Suprapubic skin (tissue), 4 donors: ENCODE data around the gene MTSS2. TPM values are rescaled to one million over a fixed set of nuclear protein-coding genes. Genes with fewer than 3 reads are reported as not detected.
A peak's percentile ranks its signal among the peaks of the same experiment; 100 is the strongest.

Experiments
- DNase-seq, 2 donors: peaks; one replicate each; pipeline ENCODE4 v3.0.0-alpha.2; 2019; ENCODE audit warnings: low spot score in 2 of 2
- H3K27ac ChIP-seq: fragments of 200-600 bp; sonication (generic); one replicate; pipeline ENCODE4 v1.5.1; 2019
- H3K27me3 ChIP-seq: fragments of 200-600 bp; sonication (generic); one replicate; pipeline ENCODE4 v1.5.1; 2019
- H3K36me3 ChIP-seq: fragments of 200-600 bp; sonication (generic); one replicate; pipeline ENCODE4 v1.5.1; 2019
- H3K4me1 ChIP-seq: fragments of 200-600 bp; sonication (generic); one replicate; pipeline ENCODE4 v1.5.1; 2019
- H3K4me3 ChIP-seq: fragments of 200-600 bp; sonication (generic); one replicate; pipeline ENCODE4 v1.5.1; 2019; ENCODE audit warnings: mild to moderate bottlenecking
- H3K9me3 ChIP-seq: fragments of 200-600 bp; sonication (generic); one replicate; pipeline ENCODE4 v1.5.1; 2019
- CTCF ChIP-seq, 2 donors: fragments of 200-600 bp in 1 of 2; fragments of 450-650 bp in 1 of 2; sonication (generic) in 1 of 2; IDR thresholded peaks; one replicate each; pipeline ENCODE4 v1.5.1; 2016 to 2019; ENCODE audit warnings: antibody characterized with exemption in 2 of 2, mild to moderate bottlenecking in 1 of 2, moderate library complexity in 1 of 2
- EP300 ChIP-seq: sonication (generic); formaldehyde crosslinking; IDR thresholded peaks from one replicate; pipeline ENCODE4 v1.6.1; 2017; ENCODE audit warnings: antibody characterized with exemption
- POLR2A ChIP-seq, 2 donors: fragments of 450-650 bp; IDR thresholded peaks; one replicate each; pipeline ENCODE4 v1.6.1; 2017; ENCODE audit warnings: antibody characterized with exemption in 2 of 2, mild to moderate bottlenecking in 2 of 2, moderate library complexity in 2 of 2
- POLR2AphosphoS5 ChIP-seq, 3 donors: sonication (generic); formaldehyde crosslinking; IDR thresholded peaks; one replicate each; pipeline ENCODE4 v1.6.1; 2017; ENCODE audit warnings: antibody characterized with exemption in 3 of 3
- WGBS: methylation state at CpG from one replicate; pipeline ENCODE4 v1.1.5; 2018; 5-methylcytosine and 5-hydroxymethylcytosine counted together
- total RNA-seq, 4 donors: library from RNA; depleted of rRNA; stranded (reverse); fragments of >200 nt; gene quantifications; one replicate each; pipeline ENCODE4 v1.1.0, GENCODE V29; 2016

MTSS2 gene
- total RNA-seq, 4 donors from 2014 or later = 30.1 to 58.7 (median 42.6) TPM

- DNase-seq = no peak
These were observed 1.3 kb upstream of the MTSS2 start for GRCh38 chr16:70687102-70687511.

GRCh38 chr16:70686376-70687101 is 686 bp upstream of the MTSS2 start:
- TF ChIP-seq POLR2A (IDR thresholded peaks at IDR 0.05) (no peak), CTCF (IDR thresholded peaks at IDR 0.05) (no peak), EP300 (no peak), POLR2AphosphoS5 (IDR thresholded peaks at IDR 0.05) (no peak)
- Histone ChIP-seq H3K36me3 (no peaks in the 10 kb centered on the region), H3K27ac (peak overlapping the region; percentile 91), H3K4me1 (peaks cover 94% of the 10 kb centered on the region), H3K4me3 (peak overlapping the region; percentile 85), H3K27me3 (no peaks in the 10 kb centered on the region), H3K9me3 (no peaks in the 10 kb centered on the region)
- WGBS = 53% methylated on average over 3 of the region's 29 CpGs
- DNase-seq = no peak

More at GRCh38 chr16:70687102-70687511, 1.3 kb upstream of the MTSS2 start:
- Histone ChIP-seq H3K27me3 (no peaks in the 10 kb centered on the region), H3K27ac (peak overlapping the region; percentile 91), H3K9me3 (no peaks in the 10 kb centered on the region), H3K36me3 (no peaks in the 10 kb centered on the region), H3K4me1 (peaks cover 94% of the 10 kb centered on the region), H3K4me3 (no peak overlapping the region)
- 33% methylated on average over 5 of the region's 5 CpGs for WGBS
- TF ChIP-seq POLR2AphosphoS5 (IDR thresholded peaks at IDR 0.05) (no peak), POLR2A (IDR thresholded peaks at IDR 0.05) (no peak), CTCF (IDR thresholded peaks at IDR 0.05) (no peak), EP300 (no peak)

- 3% methylated on average over 18 of the region's 90 CpGs for WGBS
- Histone ChIP-seq H3K4me3 (peak overlapping the region; percentile 85), H3K4me1 (peaks cover 94% of the 10 kb centered on the region), H3K27ac (peak overlapping the region; percentile 91), H3K36me3 (peaks cover 2% of the 10 kb centered on the region), H3K9me3 (no peaks in the 10 kb centered on the region), H3K27me3 (no peaks in the 10 kb centered on the region)
- no peak for DNase-seq
- TF ChIP-seq CTCF (IDR thresholded peaks at IDR 0.05) = no peak
- TF ChIP-seq EP300 = no peak
- TF ChIP-seq POLR2A (IDR thresholded peaks at IDR 0.05) = no peak
- no peak for TF ChIP-seq POLR2AphosphoS5 (IDR thresholded peaks at IDR 0.05)
These were observed 554 bp downstream of the MTSS2 start for GRCh38 chr16:70685061-70685937.

- Histone ChIP-seq H3K27me3 (no peaks in the 10 kb centered on the region), H3K9me3 (no peaks in the 10 kb centered on the region), H3K4me1 (peaks cover 89% of the 10 kb centered on the region), H3K27ac (peak overlapping the region; percentile 91), H3K4me3 (peak overlapping the region; percentile 85), H3K36me3 (peaks cover 11% of the 10 kb centered on the region)
- WGBS = 29% methylated on average over 2 of the region's 14 CpGs
- no peak for DNase-seq
- TF ChIP-seq EP300 (no peak), CTCF (IDR thresholded peaks at IDR 0.05) (no peak)
These were observed 1.4 kb downstream of the MTSS2 start for GRCh38 chr16:70684146-70685060.
